HCEC 1CT (cell line): ENCODE results near the gene KLF1.
"Not testable (repeated sequence)": the region's sequence is repeated elsewhere in the genome, so short reads cannot be mapped to it uniquely, and the experiment has no call there.

Experiments used
- DNase-seq: peaks from one replicate; pipeline ENCODE4 v3.0.0-alpha.2; 2017

The KLF1 gene

GRCh38 chr19:12886969-12887747, at the start of gene KLF1:
KLF1 (minus strand) TSS chr19:12887201; CDS start chr19:12887140, 61 bp downstream.
- DNase-seq, result no peak

GRCh38 chr19:12936582-12936981, 49.6 kb upstream of the KLF1 start:
- no peak for DNase-seq

DNA sequence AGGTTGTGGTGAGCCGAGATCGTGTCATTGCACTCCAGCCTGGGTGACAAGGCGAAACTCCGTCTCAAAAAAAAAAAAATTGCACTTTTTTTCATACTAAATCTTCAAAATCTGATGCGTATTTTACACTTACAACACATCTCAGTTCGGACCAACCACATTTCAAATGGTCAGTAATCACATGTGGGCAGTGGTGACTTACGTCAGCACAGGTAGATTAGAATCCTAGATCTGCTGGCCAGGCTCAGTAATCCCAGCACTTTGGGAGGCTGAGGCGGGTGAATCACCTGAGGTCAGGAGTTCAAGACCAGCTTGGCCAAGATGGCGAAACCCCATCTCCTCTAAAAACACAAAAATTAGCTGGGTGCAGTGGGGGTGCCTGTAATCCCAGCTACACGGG, 48.1 kb upstream of the KLF1 start:
- DNase-seq, result no peak

GRCh38 chr19:12933287-12934072, 46.5 kb upstream of the KLF1 start, which contains the start of gene FARSA:
FARSA (minus strand) TSS chr19:12933711; CDS start chr19:12933696, 15 bp downstream.
- DNase-seq, result peak; percentile 89

GRCh38 chr19:12932392-12933286, 45.6 kb upstream of the KLF1 start:
- DNase-seq, result no peak

GRCh38 chr19:12930002-12930645, 43.1 kb upstream of the KLF1 start:
- no peak for DNase-seq

DNA sequence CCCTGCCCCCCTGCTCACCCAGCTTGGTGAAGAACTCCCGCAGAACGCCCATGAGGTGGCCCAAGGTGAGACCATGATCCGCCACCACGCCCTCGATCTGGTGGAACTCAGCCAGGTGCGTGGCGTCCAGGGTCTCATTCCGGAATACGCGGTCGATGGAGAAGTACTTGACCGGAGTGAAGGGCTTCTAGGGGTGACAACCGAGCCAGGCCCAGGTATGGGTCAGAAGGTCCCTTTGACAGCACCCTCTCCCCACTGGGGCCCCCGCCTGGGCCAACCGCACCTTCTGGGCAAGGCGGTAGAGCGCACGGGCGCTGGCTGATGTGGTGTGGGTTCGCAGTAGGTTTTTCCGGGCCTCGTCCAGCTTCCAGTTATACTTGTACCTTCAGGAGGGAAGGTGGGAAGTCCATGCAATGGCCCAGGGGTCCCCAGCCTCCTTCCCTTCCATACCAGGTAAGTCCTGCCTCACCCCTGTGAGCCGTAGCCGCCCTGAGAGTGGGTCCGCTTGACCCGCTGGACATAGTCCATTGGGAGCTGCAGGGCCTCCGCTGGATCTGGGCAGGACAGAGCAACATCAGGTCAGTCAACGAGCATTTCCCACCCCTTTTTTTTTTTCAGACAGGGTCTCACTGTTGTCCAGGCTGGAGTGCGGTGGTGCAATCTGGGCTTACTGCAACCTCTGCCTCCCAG, 37.8 kb upstream of the KLF1 start:
- no peak for DNase-seq

- DNase-seq, result no peak
These were observed 36.0 kb upstream of the KLF1 start for GRCh38 chr19:12922959-12923358.

GRCh38 chr19:12921047-12921446, 34.0 kb upstream of the KLF1 start:
- DNase-seq, result no peak

DNA sequence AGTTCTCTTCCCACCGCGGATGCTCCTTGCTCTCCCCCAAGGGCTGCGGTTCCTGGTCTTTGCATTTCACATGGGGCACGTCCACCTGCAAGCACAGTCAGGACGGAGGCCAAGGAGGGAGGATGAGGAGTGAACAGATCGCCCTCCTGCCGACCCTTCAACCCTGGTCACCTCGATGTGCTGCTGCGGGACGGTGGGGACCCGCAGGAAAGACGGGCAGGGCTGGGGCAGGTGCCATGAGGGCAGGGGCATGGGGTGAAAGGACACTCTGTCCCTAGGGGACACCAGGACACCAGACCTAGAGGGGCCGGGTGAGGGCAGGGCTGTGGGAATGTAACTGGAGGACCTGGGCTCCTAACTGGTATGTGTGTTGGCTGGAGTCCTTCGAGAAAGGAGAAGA, 31.3 kb upstream of the KLF1 start:
- DNase-seq, result no peak

GRCh38 chr19:12915860-12916259, 28.9 kb upstream of the KLF1 start:
- DNase-seq, result not testable (repeated sequence)

DNA sequence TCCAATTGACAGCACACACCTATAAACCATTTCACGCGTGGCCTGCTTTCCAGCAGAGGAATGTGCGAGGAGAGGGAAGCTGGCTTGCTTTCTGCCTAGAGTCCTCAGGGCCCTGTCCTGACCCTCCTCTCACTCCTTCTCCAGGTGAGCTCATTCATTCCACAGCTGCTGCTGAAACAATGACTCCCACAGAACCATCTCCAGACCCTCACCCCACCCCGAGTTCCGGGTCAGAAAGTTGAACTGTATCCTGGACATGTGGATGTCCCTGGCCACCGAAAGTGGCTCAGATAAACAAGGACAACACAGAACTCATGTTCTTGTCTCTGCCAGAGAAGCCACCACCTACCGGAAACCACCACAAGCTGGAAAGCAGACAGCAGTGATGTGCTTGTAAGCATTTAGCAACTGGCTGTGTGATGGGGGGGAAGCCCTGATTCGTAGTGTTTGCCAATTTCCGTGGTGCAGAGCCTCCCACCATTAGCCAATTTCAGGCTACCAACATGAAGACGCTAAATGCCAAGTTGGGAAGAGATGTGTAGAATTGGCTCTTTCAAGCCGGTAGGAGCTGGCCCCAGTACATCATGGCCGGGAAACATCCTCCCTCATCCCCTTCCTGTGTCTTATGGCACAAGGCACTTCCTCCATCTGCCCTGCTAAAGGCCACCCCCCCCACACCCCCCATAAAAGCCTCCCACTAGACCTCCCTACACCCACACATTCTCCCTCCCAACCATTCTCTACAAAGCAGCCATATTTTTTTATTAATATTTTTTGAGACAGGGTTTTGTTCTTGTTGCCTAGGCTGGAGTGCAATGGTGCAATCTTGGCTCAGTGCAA, 27.1 kb upstream of the KLF1 start:
- DNase-seq, result no peak

GRCh38 chr19:12913011-12913561, 26.1 kb upstream of the KLF1 start:
- DNase-seq, result peak; percentile 52

GRCh38 chr19:12912571-12912970, 25.6 kb upstream of the KLF1 start:
- DNase-seq, result no peak

DNA sequence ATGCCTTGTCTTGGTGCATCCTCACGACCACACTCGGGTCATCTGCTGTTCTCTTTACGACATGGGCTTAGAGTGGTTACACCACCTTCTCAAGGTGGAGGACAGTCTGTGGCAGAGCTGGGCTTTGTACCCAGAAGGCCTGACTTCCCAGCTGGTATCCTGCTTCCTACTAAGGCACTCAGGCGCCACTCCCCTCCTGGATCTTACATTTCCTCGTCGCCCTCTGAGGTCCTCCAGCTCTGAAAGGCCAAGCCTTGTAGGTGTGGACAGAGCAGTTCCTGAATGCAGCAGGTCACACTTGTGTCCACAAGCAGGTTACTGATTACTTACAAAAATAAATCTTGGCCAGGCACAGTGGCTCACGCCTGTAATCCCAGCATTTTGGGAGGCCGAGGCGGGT, 20.2 kb upstream of the KLF1 start:
- DNase-seq, result no peak

DNA sequence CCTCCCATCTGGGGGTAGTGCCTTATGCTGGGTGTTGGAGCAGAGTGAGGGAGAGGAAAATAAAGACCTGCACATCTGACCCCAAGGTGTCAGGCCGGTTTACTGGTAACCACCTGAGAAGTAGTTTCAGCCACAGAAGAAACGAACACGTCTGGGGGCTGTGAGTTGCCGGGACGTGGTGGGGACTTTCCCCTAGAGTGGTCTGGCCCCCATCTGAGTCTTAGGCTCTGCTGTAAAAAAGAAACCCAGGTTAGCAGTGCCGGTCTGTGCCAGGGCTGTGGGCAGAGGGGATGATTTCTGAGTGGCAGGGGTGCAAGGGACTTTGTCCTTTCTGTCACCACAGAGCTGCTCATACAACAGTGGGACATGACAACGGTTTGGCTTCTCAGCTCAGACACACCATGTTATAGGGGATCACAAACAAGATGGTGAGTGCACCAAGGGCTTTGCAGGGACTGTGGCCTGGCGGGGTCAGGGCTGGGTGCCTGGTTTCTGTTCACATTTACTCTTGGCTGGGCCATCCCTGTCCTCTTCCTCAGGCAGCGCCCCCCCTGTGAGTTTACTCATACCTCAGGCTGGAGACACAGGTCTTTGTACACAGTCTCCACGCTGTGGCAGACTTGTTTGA, 13.0 kb upstream of the KLF1 start:
- no peak for DNase-seq

DNA sequence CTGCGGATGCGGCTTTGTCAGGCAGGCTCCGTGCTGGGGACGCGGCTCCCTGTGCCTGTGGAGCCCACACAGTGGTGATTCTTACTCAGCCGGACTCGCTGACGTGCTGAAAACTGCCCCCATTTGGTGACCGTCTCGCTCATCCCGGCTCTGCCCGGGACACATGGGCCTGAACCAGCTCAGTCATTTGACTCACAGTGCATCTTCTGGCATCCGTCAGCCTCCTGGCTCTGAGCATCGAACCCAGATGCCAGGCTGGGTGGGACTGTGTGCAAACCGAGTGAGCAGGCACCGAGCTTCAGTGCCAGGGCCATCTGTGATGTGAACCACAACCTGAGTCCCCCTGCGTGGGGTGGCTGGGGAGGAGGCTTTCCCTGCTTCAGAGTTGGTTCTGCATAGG, 9.5 kb upstream of the KLF1 start:
- DNase-seq, result no peak

DNA sequence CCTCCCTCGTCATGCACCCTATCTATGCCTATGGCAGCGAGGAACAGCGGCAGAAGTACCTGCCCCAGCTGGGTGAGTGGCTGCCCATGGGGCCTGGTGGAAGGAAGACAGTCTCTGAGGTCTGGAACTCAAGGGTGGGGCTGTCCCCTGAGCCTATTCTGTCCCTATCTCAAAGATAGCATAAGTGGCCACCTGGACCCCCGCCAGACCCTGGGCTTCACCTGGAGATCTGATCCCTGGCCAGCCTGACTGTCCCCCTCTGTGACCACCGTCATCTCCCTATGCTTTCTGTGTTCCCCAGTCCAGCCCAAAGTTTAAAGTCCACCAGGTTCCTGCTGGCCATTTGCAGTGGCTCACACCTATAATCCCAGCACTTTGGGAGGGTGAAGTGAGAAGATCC, 6.6 kb upstream of the KLF1 start:
- DNase-seq, result no peak

GRCh38 chr19:12891553-12892021, 4.6 kb upstream of the KLF1 start:
- DNase-seq, result no peak
